Prostate gland (tissue), 2 donors: ENCODE measurements around the gene DISP2.

Source experiments
- CTCF ChIP-seq, 4 experiments: fragments of 200-600 bp in 2 of 4; fragments of 450-650 bp in 2 of 4; sonication (generic) in 2 of 4; IDR thresholded peaks; 1 replicate in 3 of 4; 2 replicates in 1 of 4; pipeline ENCODE4 v1.5.1; 2016 to 2019; ENCODE audit warnings: antibody characterized with exemption in 4 of 4, mild to moderate bottlenecking in 2 of 4, moderate library complexity in 2 of 4
- POLR2A ChIP-seq: fragments of 450-650 bp; IDR thresholded peaks from one replicate; pipeline ENCODE4 v1.6.1; 2016; ENCODE audit warnings: antibody characterized with exemption, mild to moderate bottlenecking
- POLR2AphosphoS5 ChIP-seq: sonication (generic); formaldehyde crosslinking; IDR thresholded peaks from one replicate; pipeline ENCODE4 v1.6.1; 2017; ENCODE audit warnings: antibody characterized with exemption

DNA sequence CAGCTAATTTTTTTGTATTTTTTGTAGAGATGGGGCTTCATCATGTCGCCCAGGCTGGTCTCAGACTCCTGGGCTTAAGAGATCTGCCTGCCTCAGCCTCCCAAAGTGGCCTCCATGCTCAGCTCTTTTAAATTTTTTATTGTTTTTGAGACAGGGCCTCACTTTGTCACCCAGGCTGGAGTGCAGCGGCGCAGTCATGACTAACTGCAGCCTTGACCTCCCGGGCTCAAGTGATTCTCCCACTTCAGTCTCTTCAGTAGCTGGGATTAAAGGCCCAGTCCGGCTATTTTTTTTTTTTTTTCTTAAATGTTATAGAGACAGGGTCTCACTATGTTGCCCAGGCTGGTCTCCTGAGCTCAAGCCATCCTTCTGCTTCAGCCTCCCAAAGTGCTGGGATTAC is 67.7 kb downstream of the DISP2 start:
- TF ChIP-seq POLR2A = no peak
- TF ChIP-seq CTCF (IDR thresholded peaks at IDR 0.05) = no peak
- no peak for TF ChIP-seq POLR2AphosphoS5
